ENCODE data around the gene MRPS35. TPM values are rescaled to one million over a fixed set of nuclear protein-coding genes. Genes with fewer than 3 reads are reported as not detected.

MRPS35 gene
- total and polyA plus RNA-seq, 2 donors (not counting 1 experiment from before 2014, with no cell fraction given) = 17.4 to 24.5 TPM

DNA sequence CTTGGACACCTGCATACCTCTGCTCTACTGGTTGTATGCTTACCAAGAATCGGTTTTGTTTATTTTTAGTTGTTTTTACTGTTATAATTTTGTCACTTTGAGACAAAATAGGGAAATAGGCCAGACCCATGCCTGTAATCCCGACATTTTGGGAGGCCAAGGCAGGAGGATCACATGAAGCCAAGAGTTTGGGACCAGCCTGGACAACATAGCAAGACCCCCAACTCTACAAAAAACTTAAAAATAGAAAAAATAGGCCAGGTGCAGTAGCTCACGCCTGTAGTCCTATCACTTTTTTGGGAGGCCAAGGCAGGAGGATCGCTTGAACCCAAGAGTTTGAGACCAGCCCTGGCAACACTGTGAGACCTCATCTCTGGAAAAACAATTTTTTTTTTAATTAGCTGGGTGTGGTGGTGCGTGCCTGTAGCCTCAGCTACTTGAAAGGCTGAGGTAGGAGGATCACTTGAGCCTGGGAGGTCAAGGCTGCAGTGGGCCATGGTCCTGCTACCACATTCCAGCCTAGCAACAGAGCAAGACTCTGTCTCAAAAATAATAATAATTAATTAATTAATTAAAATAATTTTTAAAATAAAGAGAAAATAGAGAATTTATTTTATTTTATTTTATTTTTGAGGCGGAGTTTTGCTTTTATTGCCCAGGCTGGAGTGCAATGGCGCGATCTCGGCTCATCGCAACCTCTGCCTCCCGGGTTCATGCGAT lies 1.3 kb upstream of the MRPS35 start:
- ATAC-seq (ENCODE audit: low read depth) (no peak), DNase-seq (no peak)
- H3K4me3 Mint-ChIP-seq = peak overlapping the region; percentile 97
- Histone ChIP-seq H3K9me3 (ENCODE audit: control extremely low read depth in 1 of 3, control insufficient read depth in 2 of 3, insufficient read depth in 1 of 3, low read length in 2 of 3) (peaks cover 0 to 4% (median 0%) of the 10 kb centered on the region in 3 donors), H4K20me1 (ENCODE audit: control insufficient read depth, insufficient read depth, low read length, poor library complexity, severe bottlenecking) (peaks cover 10% of the 10 kb centered on the region), H3K79me2 (ENCODE audit: control insufficient read depth, insufficient read depth, low read length) (peaks cover 41% of the 10 kb centered on the region), H2AFZ (ENCODE audit: insufficient read depth, low read depth, low read length, poor library complexity, severe bottlenecking) (peak overlapping the region; percentile 95), H3K4me3 (ENCODE audit: control extremely low read depth in 1 of 5, extremely low read depth in 1 of 5, insufficient read depth in 1 of 5, low read depth in 2 of 5, low read length in 4 of 5) (peak overlapping the region in 4 of 5 experiments; percentile 71 to 96 (median 91)), H3K9ac (ENCODE audit: low read length) (peak overlapping the region; percentile 79), H3K4me2 (replicated peaks; ENCODE audit: low read depth, low read length, poor library complexity, severe bottlenecking) (peak overlapping the region; percentile 80), H3K27ac (ENCODE audit: low read length in 2 of 2) (no peak overlapping the region), H3K27me3 (replicated peaks in 1 of 4; ENCODE audit: control extremely low read depth in 1 of 4, control insufficient read depth in 3 of 4, insufficient read depth in 4 of 4, low read length in 3 of 4) (peaks cover 0 to 4% (median 0%) of the 10 kb centered on the region in 4 experiments), H3K36me3 (replicated peaks in 1 of 2; ENCODE audit: control extremely low read depth in 1 of 2, control insufficient read depth in 1 of 2, extremely low read depth in 1 of 2, insufficient read depth in 2 of 2, low read length in 1 of 2) (no peaks in the 10 kb centered on the region), H3K4me1 (ENCODE audit: control insufficient read depth in 2 of 2, insufficient read depth in 2 of 2, low read length in 2 of 2) (peaks cover 12 to 16% of the 10 kb centered on the region in 2 donors)
- peaks cover 7% of the 10 kb centered on the region for H3K27me3 Mint-ChIP-seq
- H3K9me3 Mint-ChIP-seq (ENCODE audit: insufficient read depth) = no peaks in the 10 kb centered on the region
- H3K27ac Mint-ChIP-seq = no peak overlapping the region
- no peak for TF ChIP-seq EZH2 (IDR thresholded peaks at IDR 0.05; ENCODE audit: borderline replicate concordance, insufficient read depth, low read depth, low read length, poor library complexity, severe bottlenecking)
- TF ChIP-seq, protein P1, sequence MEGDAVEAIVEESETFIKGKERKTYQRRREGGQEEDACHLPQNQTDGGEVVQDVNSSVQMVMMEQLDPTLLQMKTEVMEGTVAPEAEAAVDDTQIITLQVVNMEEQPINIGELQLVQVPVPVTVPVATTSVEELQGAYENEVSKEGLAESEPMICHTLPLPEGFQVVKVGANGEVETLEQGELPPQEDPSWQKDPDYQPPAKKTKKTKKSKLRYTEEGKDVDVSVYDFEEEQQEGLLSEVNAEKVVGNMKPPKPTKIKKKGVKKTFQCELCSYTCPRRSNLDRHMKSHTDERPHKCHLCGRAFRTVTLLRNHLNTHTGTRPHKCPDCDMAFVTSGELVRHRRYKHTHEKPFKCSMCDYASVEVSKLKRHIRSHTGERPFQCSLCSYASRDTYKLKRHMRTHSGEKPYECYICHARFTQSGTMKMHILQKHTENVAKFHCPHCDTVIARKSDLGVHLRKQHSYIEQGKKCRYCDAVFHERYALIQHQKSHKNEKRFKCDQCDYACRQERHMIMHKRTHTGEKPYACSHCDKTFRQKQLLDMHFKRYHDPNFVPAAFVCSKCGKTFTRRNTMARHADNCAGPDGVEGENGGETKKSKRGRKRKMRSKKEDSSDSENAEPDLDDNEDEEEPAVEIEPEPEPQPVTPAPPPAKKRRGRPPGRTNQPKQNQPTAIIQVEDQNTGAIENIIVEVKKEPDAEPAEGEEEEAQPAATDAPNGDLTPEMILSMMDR (IDR thresholded peaks at IDR 0.05) = no peak
- CTCF ChIA-PET = interaction anchor here (1.2 kb wide), 1 partner anchor 275 kb away, joined by 3 read pairs; no protein-coding TSS in a partner anchor
- 80% methylated on average over 9 of the region's 12 CpGs for WGBS (ENCODE audit: insufficient coverage)
- H3K4me1 Mint-ChIP-seq = peaks cover 31% of the 10 kb centered on the region
- POLR2A ChIA-PET = interaction anchor here (1.8 kb wide), 1 partner anchor 71 kb away, joined by 9 read pairs; the partner anchor contains the start of genes KLHL42 and MANSC4
- intact Hi-C loops (cut with micrococcal nuclease) = no loop called here
